GM23338 (cell line): Measurements from ENCODE around the gene MUC12. TPM values are rescaled to one million over a fixed set of nuclear protein-coding genes. Genes with fewer than 3 reads are reported as not detected.

Experiments
- ATAC-seq: fragments of 200-7000 bp; cut with Tn5 transposase; 3 replicates; pipeline ENCODE4 v1.9.1; 2020
- DNase-seq: peaks from one replicate; pipeline ENCODE4 v3.0.0-alpha.2; 2015; ENCODE audit warnings: low spot score
- H2AFZ ChIP-seq: fragments of 200-600 bp; sonication (generic); 2 replicates; pipeline ENCODE4 v1.8.0; 2016; ENCODE audit warnings: antibody characterized with exemption, mild to moderate bottlenecking, moderate library complexity
- H3F3A ChIP-seq: fragments of 200-600 bp; sonication (generic); replicated peaks from 2 replicates; pipeline ENCODE4 v1.8.0; 2017; ENCODE audit warnings: antibody characterized with exemption, mixed run types, low read depth
- H3K27ac ChIP-seq: fragments of 200-600 bp; sonication (generic); 2 replicates; pipeline ENCODE4 v1.6.1; 2016; ENCODE audit warnings: low read depth
- H3K27me3 ChIP-seq: fragments of 200-600 bp; sonication (generic); 2 replicates; pipeline ENCODE4 v1.8.0; 2016; ENCODE audit warnings: mild to moderate bottlenecking, mixed run types, moderate library complexity; ENCODE audit not compliant: insufficient read depth
- H3K36me3 ChIP-seq: fragments of 200-600 bp; sonication (generic); 2 replicates; pipeline ENCODE4 v1.8.0; 2016; ENCODE audit warnings: mild to moderate bottlenecking; ENCODE audit not compliant: insufficient read depth
- H3K4me1 ChIP-seq: fragments of 200-600 bp; sonication (generic); 2 replicates; pipeline ENCODE4 v1.8.0; 2016; ENCODE audit warnings: mild to moderate bottlenecking, moderate library complexity; ENCODE audit not compliant: insufficient read depth
- H3K4me2 ChIP-seq: fragments of 200-600 bp; sonication (generic); 2 replicates; pipeline ENCODE4 v1.7.1; 2017; ENCODE audit warnings: mixed run types
- H3K4me3 ChIP-seq: fragments of 200-600 bp; sonication (generic); 2 replicates; pipeline ENCODE4 v1.6.1; 2016; ENCODE audit warnings: mixed run types
- H3K79me2 ChIP-seq: fragments of 200-600 bp; sonication (generic); replicated peaks from 2 replicates; pipeline ENCODE4 v1.8.0; 2017; ENCODE audit warnings: mild to moderate bottlenecking; ENCODE audit not compliant: insufficient read depth
- H3K9me2 ChIP-seq: fragments of 200-600 bp; sonication (generic); 2 replicates; pipeline ENCODE4 v1.8.0; 2017; ENCODE audit not compliant: insufficient read depth
- H4K20me1 ChIP-seq: fragments of 200-600 bp; sonication (generic); replicated peaks from 2 replicates; pipeline ENCODE4 v1.8.0; 2017; ENCODE audit warnings: mild to moderate bottlenecking; ENCODE audit not compliant: insufficient read depth
- H3K27ac Mint-ChIP-seq: 2 replicates; pipeline ENCODE4 v1.8.0; 2020; ENCODE audit warnings: inconsistent platforms, mild to moderate bottlenecking, moderate library complexity, mixed read lengths
- H3K27me3 Mint-ChIP-seq: 3 replicates; pipeline ENCODE4 v1.8.0; 2022; ENCODE audit warnings: low read depth, mild to moderate bottlenecking, moderate library complexity, mixed read lengths, inconsistent platforms; ENCODE audit not compliant: insufficient read depth, poor library complexity
- H3K36me3 Mint-ChIP-seq: 3 replicates; pipeline ENCODE4 v1.8.0; 2021; ENCODE audit warnings: low read depth, mild to moderate bottlenecking, inconsistent platforms, moderate library complexity, mixed read lengths
- H3K4me1 Mint-ChIP-seq: 3 replicates; pipeline ENCODE4 v1.8.0; 2020; ENCODE audit warnings: mild to moderate bottlenecking, inconsistent platforms, mixed read lengths
- H3K4me3 Mint-ChIP-seq: 3 replicates; pipeline ENCODE4 v1.8.0; 2021; ENCODE audit warnings: moderate library complexity, mild to moderate bottlenecking, inconsistent platforms, mixed read lengths
- H3K9me3 Mint-ChIP-seq: 3 replicates; pipeline ENCODE4 v1.8.0; 2020; ENCODE audit warnings: moderate library complexity, mild to moderate bottlenecking, inconsistent platforms, mixed read lengths
- POLR2AphosphoS5 ChIP-seq: IDR thresholded peaks from 2 replicates; pipeline ENCODE4 v1.6.1; 2016; ENCODE audit warnings: antibody characterized with exemption, low read depth
- STAT1 ChIP-seq: IDR thresholded peaks from one replicate; pipeline ENCODE4 v1.6.1; 2016; ENCODE audit warnings: antibody characterized with exemption; ENCODE audit not compliant: unreplicated experiment
- ZNF114 ChIP-seq: fragments of 250-450 bp; sonication (Bioruptor Pico); IDR thresholded peaks from 2 replicates; pipeline ENCODE4 v1.5.0; 2020; ENCODE audit warnings: mild to moderate bottlenecking, moderate library complexity
- polyA plus RNA-seq: library from polyadenylated mRNA; unstranded; fragments of >200 nt; fragmentation: Nextera tagmentation; extraction: Ambion mirVana; gene quantifications from 2 replicates; pipeline ENCODE4 v1.2.1, GENCODE V29; 2016
- small RNA-seq: library from RNA; depleted of rRNA; stranded (forward); fragments of <200 nt; gene quantifications from one replicate; pipeline ENCODE3, GENCODE V24; 2014; ENCODE audit warnings: low replicate concordance
- total RNA-seq: library from RNA; depleted of rRNA; stranded (reverse); fragments of >200 nt; shearing (Covaris generic); gene quantifications from 2 replicates; pipeline ENCODE4 v1.2.3, GENCODE V29; 2014; rRNA removed
- TF ChIP-seq, protein P1 (sequence below): fragments of 250-450 bp; sonication (Bioruptor Pico); IDR thresholded peaks from 2 replicates; pipeline ENCODE4 v1.5.0; 2020; ENCODE audit warnings: mild to moderate bottlenecking, moderate library complexity
- TF ChIP-seq, protein P2 (sequence below): IDR thresholded peaks from 2 replicates; pipeline ENCODE4 v1.6.1; 2016; ENCODE audit warnings: antibody characterized with exemption
- TF ChIP-seq, protein P3 (sequence below), 2 experiments: fragments of 200-600 bp in 1 of 2; sonication (generic) in 1 of 2; conservative IDR thresholded peaks; 2 replicates each; pipeline versions ENCODE4 v1.5.1 to v1.6.1; 2016 to 2017; ENCODE audit warnings: antibody characterized with exemption in 2 of 2, low read depth in 2 of 2, mild to moderate bottlenecking in 2 of 2, moderate library complexity in 1 of 2

The MUC12 gene
- total and polyA plus RNA-seq, 2 experiments from 2014 or later, result 4.6 to 18.0 TPM

DNA sequence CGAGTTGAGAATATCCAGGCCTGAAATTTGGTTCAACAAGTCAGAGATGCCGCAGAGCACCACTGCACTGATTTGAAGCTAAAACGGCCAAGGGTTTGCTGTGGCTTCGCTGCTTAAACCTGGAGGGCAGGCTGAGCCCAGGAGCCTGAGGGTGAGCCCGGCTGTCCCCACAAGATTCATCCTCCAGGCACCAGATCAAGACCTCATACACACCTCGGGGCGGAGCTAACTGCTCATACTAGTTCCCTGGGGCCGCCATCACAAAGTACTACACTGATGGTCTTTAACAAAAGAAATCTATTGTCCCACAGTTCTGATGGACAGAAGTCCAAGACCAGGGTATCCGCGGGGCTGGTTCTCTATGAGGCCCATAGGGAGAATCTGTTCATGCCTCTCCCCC lies 99.0 kb downstream of the MUC12 start:
- Mint-ChIP-seq H3K27me3 (peaks cover 10% of the 10 kb centered on the region), H3K27ac (no peak overlapping the region), H3K4me1 (peaks cover 10% of the 10 kb centered on the region), H3K9me3 (no peaks in the 10 kb centered on the region), H3K36me3 (no peaks in the 10 kb centered on the region), H3K4me3 (no peak overlapping the region)
- Histone ChIP-seq H3K36me3 (no peaks in the 10 kb centered on the region), H2AFZ (no peak overlapping the region), H3F3A (no peaks in the 10 kb centered on the region), H3K4me2 (no peak overlapping the region), H3K4me3 (no peak overlapping the region), H3K27me3 (no peaks in the 10 kb centered on the region), H3K79me2 (no peaks in the 10 kb centered on the region), H3K27ac (no peak overlapping the region), H3K4me1 (peaks cover 5% of the 10 kb centered on the region; the same call in 1 of the 2 replicates), H4K20me1 (no peaks in the 10 kb centered on the region), H3K9me2 (no peaks in the 10 kb centered on the region)
- ATAC-seq, result no peak
- TF ChIP-seq, protein P1, sequence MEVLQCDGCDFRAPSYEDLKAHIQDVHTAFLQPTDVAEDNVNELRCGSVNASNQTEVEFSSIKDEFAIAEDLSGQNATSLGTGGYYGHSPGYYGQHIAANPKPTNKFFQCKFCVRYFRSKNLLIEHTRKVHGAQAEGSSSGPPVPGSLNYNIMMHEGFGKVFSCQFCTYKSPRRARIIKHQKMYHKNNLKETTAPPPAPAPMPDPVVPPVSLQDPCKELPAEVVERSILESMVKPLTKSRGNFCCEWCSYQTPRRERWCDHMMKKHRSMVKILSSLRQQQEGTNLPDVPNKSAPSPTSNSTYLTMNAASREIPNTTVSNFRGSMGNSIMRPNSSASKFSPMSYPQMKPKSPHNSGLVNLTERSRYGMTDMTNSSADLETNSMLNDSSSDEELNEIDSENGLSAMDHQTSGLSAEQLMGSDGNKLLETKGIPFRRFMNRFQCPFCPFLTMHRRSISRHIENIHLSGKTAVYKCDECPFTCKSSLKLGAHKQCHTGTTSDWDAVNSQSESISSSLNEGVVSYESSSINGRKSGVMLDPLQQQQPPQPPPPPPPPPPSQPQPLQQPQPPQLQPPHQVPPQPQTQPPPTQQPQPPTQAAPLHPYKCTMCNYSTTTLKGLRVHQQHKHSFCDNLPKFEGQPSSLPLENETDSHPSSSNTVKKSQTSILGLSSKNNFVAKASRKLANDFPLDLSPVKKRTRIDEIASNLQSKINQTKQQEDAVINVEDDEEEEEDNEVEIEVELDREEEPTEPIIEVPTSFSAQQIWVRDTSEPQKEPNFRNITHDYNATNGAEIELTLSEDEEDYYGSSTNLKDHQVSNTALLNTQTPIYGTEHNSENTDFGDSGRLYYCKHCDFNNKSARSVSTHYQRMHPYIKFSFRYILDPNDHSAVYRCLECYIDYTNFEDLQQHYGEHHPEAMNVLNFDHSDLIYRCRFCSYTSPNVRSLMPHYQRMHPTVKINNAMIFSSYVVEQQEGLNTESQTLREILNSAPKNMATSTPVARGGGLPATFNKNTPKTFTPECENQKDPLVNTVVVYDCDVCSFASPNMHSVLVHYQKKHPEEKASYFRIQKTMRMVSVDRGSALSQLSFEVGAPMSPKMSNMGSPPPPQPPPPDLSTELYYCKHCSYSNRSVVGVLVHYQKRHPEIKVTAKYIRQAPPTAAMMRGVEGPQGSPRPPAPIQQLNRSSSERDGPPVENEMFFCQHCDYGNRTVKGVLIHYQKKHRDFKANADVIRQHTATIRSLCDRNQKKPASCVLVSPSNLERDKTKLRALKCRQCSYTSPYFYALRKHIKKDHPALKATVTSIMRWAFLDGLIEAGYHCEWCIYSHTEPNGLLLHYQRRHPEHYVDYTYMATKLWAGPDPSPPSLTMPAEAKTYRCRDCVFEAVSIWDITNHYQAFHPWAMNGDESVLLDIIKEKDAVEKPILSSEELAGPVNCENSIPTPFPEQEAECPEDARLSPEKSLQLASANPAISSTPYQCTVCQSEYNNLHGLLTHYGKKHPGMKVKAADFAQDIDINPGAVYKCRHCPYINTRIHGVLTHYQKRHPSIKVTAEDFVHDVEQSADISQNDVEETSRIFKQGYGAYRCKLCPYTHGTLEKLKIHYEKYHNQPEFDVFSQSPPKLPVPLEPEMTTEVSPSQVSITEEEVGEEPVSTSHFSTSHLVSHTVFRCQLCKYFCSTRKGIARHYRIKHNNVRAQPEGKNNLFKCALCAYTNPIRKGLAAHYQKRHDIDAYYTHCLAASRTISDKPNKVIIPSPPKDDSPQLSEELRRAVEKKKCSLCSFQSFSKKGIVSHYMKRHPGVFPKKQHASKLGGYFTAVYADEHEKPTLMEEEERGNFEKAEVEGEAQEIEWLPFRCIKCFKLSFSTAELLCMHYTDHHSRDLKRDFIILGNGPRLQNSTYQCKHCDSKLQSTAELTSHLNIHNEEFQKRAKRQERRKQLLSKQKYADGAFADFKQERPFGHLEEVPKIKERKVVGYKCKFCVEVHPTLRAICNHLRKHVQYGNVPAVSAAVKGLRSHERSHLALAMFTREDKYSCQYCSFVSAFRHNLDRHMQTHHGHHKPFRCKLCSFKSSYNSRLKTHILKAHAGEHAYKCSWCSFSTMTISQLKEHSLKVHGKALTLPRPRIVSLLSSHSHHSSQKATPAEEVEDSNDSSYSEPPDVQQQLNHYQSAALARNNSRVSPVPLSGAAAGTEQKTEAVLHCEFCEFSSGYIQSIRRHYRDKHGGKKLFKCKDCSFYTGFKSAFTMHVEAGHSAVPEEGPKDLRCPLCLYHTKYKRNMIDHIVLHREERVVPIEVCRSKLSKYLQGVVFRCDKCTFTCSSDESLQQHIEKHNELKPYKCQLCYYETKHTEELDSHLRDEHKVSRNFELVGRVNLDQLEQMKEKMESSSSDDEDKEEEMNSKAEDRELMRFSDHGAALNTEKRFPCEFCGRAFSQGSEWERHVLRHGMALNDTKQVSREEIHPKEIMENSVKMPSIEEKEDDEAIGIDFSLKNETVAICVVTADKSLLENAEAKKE (CRISPR knock-in tag), result no peak
- TF ChIP-seq ZNF114 (CRISPR knock-in tag) (no peak), POLR2AphosphoS5 (no peak), STAT1 (no peak)
- TF ChIP-seq, protein P2, sequence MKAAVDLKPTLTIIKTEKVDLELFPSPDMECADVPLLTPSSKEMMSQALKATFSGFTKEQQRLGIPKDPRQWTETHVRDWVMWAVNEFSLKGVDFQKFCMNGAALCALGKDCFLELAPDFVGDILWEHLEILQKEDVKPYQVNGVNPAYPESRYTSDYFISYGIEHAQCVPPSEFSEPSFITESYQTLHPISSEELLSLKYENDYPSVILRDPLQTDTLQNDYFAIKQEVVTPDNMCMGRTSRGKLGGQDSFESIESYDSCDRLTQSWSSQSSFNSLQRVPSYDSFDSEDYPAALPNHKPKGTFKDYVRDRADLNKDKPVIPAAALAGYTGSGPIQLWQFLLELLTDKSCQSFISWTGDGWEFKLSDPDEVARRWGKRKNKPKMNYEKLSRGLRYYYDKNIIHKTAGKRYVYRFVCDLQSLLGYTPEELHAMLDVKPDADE, result no peak
- TF ChIP-seq, protein P3, sequence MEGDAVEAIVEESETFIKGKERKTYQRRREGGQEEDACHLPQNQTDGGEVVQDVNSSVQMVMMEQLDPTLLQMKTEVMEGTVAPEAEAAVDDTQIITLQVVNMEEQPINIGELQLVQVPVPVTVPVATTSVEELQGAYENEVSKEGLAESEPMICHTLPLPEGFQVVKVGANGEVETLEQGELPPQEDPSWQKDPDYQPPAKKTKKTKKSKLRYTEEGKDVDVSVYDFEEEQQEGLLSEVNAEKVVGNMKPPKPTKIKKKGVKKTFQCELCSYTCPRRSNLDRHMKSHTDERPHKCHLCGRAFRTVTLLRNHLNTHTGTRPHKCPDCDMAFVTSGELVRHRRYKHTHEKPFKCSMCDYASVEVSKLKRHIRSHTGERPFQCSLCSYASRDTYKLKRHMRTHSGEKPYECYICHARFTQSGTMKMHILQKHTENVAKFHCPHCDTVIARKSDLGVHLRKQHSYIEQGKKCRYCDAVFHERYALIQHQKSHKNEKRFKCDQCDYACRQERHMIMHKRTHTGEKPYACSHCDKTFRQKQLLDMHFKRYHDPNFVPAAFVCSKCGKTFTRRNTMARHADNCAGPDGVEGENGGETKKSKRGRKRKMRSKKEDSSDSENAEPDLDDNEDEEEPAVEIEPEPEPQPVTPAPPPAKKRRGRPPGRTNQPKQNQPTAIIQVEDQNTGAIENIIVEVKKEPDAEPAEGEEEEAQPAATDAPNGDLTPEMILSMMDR (conservative IDR thresholded peaks at IDR 0.05; ENCODE audit: low read depth in 2 of 2), result no peak
- no peak for DNase-seq

Small RNA genes within 50 kb of the gene (small RNA-seq; reads per million reads assigned to genes)
- gene RPS29P15, result not detected

Other genes starting within 250 kb of the MUC12 start
- gene EPO, start 249.1 kb upstream of the MUC12 start, total RNA-seq, result 0.89 TPM in 1 of 2 replicates, not detected in the other
- gene EPO, start 249.1 kb upstream of the MUC12 start, polyA plus RNA-seq, result 0.97 and 1.0 TPM in 2 replicates
- 0.03 TPM in 1 of 2 replicates, not detected in the other for gene ZAN, start 236.0 kb upstream of the MUC12 start, total RNA-seq
- gene ZAN, start 236.0 kb upstream of the MUC12 start, polyA plus RNA-seq, result 0.07 TPM in 1 of 2 replicates, not detected in the other
- gene EPHB4, start 142.0 kb upstream of the MUC12 start, total RNA-seq, result 145 and 164 TPM in 2 replicates
- 22.6 and 23.3 TPM in 2 replicates for gene EPHB4, start 142.0 kb upstream of the MUC12 start, polyA plus RNA-seq
- 32.3 and 39.9 TPM in 2 replicates for gene SLC12A9, start 116.9 kb upstream of the MUC12 start, total RNA-seq
- 9.7 and 10.3 TPM in 2 replicates for gene SLC12A9, start 116.9 kb upstream of the MUC12 start, polyA plus RNA-seq
- 106 and 112 TPM in 2 replicates for gene TRIP6, start 102.2 kb upstream of the MUC12 start, total RNA-seq
- 44.6 and 45.0 TPM in 2 replicates for gene TRIP6, start 102.2 kb upstream of the MUC12 start, polyA plus RNA-seq
- 98.3 and 113 TPM in 2 replicates for gene SRRT, start 94.5 kb upstream of the MUC12 start, total RNA-seq
- gene SRRT, start 94.5 kb upstream of the MUC12 start, polyA plus RNA-seq, result 125 and 140 TPM in 2 replicates
- gene UFSP1, start 79.8 kb upstream of the MUC12 start, total RNA-seq, result 11.5 and 11.8 TPM in 2 replicates
- 2.0 and 4.1 TPM in 2 replicates for gene UFSP1, start 79.8 kb upstream of the MUC12 start, polyA plus RNA-seq
- 1.5 and 3.7 TPM in 2 replicates for gene ACHE, start 73.7 kb upstream of the MUC12 start, total RNA-seq
- 3.6 and 3.9 TPM in 2 replicates for gene ACHE, start 73.7 kb upstream of the MUC12 start, polyA plus RNA-seq
- 16.3 and 19.1 TPM in 2 replicates for gene MUC3A, start 20.0 kb upstream of the MUC12 start, total RNA-seq
- 44.4 and 45.7 TPM in 2 replicates for gene MUC3A, start 20.0 kb upstream of the MUC12 start, polyA plus RNA-seq
- under 0.01 TPM in 1 of 2 replicates, not detected in the other for gene MUC17, start 50.5 kb downstream of the MUC12 start, total RNA-seq
- not detected in 2 replicates for gene MUC17, start 50.5 kb downstream of the MUC12 start, polyA plus RNA-seq
- 12.9 and 15.7 TPM in 2 replicates for gene TRIM56, start 115.9 kb downstream of the MUC12 start, total RNA-seq
- 8.7 and 10.0 TPM in 2 replicates for gene TRIM56, start 115.9 kb downstream of the MUC12 start, polyA plus RNA-seq
- gene SERPINE1, start 157.5 kb downstream of the MUC12 start, total RNA-seq, result 0.97 and 2.0 TPM in 2 replicates
- 0.63 and 1.2 TPM in 2 replicates for gene SERPINE1, start 157.5 kb downstream of the MUC12 start, polyA plus RNA-seq
- 60.6 and 62.9 TPM in 2 replicates for gene AP1S1, start 184.9 kb downstream of the MUC12 start, total RNA-seq
- 11.5 and 12.2 TPM in 2 replicates for gene AP1S1, start 184.9 kb downstream of the MUC12 start, polyA plus RNA-seq
- 3.3 and 4.4 TPM in 2 replicates for gene VGF, start 196.0 kb downstream of the MUC12 start, total RNA-seq
- gene VGF, start 196.0 kb downstream of the MUC12 start, polyA plus RNA-seq, result 2.6 and 3.0 TPM in 2 replicates
- gene NAT16, start 210.7 kb downstream of the MUC12 start, total RNA-seq, result 0.21 TPM in 1 of 2 replicates, not detected in the other
- gene NAT16, start 210.7 kb downstream of the MUC12 start, polyA plus RNA-seq, result 0.31 and 0.57 TPM in 2 replicates
- gene MOGAT3, start 231.5 kb downstream of the MUC12 start, total RNA-seq, result 0.85 TPM in 1 of 2 replicates, not detected in the other
- 0.21 and 0.44 TPM in 2 replicates for gene MOGAT3, start 231.5 kb downstream of the MUC12 start, polyA plus RNA-seq
- 28.5 and 40.7 TPM in 2 replicates for gene PLOD3, start 248.0 kb downstream of the MUC12 start, total RNA-seq
- 33.9 and 35.2 TPM in 2 replicates for gene PLOD3, start 248.0 kb downstream of the MUC12 start, polyA plus RNA-seq
- 61.9 and 64.6 TPM in 2 replicates for gene ZNHIT1, start 248.6 kb downstream of the MUC12 start, total RNA-seq
- gene ZNHIT1, start 248.6 kb downstream of the MUC12 start, polyA plus RNA-seq, result 113 and 136 TPM in 2 replicates